HG03103 (cell line): ENCODE measurements around the gene CLCNKA.
"Not testable (repeated sequence)": the region's sequence is repeated elsewhere in the genome, so short reads cannot be mapped to it uniquely, and the experiment has no call there.

ENCODE experiments used
- ATAC-seq: cut with Tn5 transposase; IDR thresholded peaks from one replicate; pipeline ENCODE4 v1.9.1; 2021; ENCODE audit warnings: low read depth; ENCODE audit not compliant: unreplicated experiment

Gene CLCNKA

DNA sequence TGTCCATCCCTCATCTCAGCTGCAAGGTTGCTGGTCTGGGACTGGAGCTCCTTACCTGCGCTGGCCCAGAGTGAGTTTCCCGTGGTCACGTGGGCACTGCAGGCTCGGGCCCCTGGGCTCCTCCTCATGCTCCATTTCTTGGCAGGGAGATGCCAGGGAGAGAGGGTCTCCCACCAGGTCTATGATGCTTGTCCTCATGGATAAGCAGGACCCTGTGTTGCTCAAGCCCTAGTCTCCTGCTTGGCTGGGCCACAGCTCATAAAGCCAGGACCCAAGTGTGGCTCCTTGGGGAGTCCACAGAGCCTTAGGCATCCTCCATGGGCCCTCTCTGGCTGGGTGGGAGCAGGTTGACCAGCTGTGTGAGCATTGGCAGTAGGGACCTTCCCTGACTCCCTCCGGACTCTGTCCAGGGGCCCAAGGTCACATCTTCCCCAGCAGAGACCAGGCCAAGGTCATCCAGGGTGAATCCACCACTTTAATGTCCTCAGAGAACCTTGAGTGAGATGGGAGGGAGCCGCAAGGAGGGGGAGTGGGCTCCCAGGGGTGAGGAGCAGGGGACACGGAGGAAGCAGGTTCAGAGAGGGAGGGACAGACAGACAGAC, 35.6 kb downstream of the CLCNKA start:
- ATAC-seq, result not testable (repeated sequence)

- not testable (repeated sequence) for ATAC-seq
Observed at GRCh38 chr1:16058394-16059120, 36.7 kb downstream of the CLCNKA start.

DNA sequence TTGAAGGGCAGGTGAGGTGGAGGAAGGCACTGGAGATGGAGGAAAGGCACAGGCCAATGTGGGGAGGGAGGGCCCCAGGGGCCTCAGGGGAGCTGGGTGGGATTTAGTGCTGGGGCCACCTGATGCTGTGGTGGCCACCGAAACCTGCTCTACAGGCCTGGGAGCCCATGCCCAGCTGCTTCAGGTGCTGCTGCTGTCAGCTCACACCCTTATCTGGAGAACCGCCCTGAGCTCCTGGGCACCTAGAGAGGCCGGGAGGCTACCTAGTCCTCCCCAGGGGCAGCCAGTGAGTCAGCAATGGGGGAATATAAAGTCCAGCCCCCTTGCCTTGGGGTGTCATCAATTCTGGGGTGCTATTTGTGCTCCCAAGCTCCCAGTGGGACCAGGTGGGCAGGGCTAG, 39.4 kb downstream of the CLCNKA start:
- ATAC-seq, result no peak

DNA sequence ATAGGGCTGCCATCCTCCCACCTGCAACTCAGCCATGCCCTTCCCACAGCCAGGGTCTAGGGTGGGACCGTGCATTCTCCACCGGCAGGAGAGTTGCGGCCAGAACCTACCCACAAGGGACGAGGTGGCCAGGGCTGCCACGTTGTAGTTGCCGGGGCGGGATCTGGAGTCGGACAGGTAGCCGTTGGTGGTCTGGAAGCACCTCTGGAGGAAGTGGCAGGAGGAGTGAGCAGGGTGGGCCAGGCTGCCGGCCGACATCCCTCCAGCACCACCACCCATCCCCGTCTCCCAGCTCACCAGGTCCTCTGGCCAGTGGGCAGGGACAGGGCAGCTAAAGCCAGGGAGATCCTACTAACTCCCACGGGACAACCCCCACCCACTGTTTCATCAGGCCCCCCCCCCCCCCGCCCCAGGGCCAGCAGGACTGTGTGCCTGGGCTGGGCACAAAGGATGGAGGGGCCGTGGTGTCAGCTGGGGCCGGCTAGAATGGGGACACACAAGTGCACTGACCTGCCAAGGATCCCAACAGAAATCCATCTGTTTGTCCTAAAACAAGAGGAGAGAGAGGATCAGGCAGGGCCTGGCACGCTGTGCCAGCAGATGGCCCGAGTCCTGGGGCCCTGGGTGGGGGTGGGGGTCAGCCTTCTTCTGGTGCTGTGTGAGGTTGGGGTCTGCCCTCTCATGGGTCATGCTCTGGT, 40.3 kb downstream of the CLCNKA start:
- not testable (repeated sequence) for ATAC-seq

GRCh38 chr1:16062687-16063075, 40.8 kb downstream of the CLCNKA start:
- not testable (repeated sequence) for ATAC-seq

DNA sequence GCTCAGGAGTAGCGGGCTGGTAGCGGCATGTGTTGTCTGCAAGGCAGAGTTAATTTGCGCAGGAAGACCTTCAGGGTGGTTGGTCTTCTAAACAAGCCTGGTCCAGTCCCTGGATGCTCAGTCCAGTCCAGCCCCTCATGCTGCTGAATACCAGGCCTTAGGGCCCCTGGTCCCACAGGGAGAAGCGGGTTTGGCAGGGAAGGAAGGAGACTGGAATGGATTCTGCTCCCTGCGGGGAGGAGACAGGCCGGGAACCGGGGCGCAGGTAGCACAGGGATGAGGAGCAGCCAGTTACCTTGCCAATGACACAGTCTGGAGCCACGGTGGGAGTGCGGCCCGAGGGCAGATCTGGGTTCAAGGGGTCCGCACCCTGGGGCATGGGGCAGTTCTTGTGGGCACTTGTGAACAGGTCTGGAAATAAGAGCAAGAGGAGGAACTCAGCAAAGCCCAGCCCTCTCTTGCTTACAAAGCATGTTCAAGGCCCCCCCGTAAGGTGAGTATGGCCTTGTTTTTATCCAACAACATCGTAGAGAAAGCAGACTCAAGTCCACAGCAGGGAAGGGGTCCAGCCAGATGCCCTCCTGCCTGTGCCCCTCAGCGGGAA, 41.5 kb downstream of the CLCNKA start:
- no peak for ATAC-seq

GRCh38 chr1:16063921-16064320, 42.1 kb downstream of the CLCNKA start:
- no peak for ATAC-seq

- ATAC-seq, result no peak
Observed at GRCh38 chr1:16064536-16065268, 42.9 kb downstream of the CLCNKA start.

DNA sequence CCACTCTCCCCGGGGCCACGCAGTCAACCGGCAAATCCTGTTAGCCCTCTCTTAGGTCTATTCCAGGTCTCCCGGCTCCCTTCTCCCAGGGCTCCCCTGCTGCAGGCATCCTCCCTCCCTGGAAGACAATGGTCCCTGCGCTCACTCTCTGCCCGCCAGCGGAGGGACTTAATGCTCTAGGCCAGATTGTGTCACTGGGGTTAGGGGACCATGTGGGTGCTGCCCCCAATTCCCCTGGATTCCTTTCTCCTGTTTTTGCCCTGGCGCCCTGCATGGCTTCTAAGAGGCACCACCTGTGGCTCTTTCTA, 43.4 kb downstream of the CLCNKA start:
- no peak for ATAC-seq

DNA sequence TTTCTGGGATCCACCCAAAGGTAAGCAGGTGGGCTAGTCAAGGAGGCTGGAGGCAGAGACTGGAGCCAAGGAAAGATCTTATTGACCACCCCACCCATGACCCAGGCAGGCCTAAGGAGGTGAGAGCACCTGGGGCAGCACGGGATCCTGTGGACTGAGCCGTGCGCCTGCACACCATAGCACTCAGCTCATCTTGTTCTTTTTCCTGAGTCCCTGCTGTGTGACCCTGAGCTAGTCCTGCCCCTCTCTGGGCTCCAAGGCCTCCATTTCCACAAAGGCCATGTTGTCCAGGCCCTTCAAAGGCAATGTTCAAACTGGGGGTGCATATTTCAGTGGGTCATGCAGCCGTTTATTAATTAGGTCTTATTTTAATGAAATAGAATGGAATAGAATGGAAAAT, 44.4 kb downstream of the CLCNKA start:
- ATAC-seq, result no peak

DNA sequence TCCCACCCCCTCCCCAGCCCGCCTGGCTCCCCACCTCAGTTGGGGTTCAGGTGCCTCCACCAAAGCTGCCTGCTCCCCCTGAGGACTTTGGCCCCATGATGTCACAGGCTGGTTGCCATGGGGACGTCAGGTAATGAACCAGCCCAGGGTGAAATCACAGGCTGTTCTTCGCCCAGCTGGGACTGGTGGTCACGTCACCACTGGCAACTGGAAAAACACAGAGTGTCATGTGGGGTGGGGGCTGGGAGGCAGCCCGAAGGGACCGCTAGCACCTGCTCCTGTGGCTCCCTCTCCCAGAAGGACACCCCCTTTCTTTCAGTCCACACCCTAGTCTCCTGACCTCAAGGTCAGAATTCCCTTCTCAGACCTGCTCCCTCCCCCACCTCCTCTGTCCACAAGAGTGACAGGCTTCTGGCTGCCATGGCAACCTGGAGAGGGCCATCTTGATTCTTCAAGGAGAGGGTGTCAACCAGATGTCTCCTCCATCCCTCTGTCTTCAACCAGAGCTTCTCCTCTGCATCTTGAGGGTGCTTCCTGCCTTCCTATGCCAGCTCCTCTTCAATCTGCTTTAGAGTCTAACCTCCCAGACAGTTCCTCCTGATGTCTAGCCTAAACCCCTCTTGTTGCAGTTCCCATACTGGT, 45.4 kb downstream of the CLCNKA start:
- ATAC-seq, result no peak

GRCh38 chr1:16067933-16068332, 46.1 kb downstream of the CLCNKA start:
- no peak for ATAC-seq

- no peak for ATAC-seq
Observed at GRCh38 chr1:16068356-16069270, 46.8 kb downstream of the CLCNKA start.

- ATAC-seq, result no peak
Observed at GRCh38 chr1:16070640-16071355, 49.0 kb downstream of the CLCNKA start.

GRCh38 chr1:16071614-16072013, 49.8 kb downstream of the CLCNKA start:
- ATAC-seq, result no peak

DNA sequence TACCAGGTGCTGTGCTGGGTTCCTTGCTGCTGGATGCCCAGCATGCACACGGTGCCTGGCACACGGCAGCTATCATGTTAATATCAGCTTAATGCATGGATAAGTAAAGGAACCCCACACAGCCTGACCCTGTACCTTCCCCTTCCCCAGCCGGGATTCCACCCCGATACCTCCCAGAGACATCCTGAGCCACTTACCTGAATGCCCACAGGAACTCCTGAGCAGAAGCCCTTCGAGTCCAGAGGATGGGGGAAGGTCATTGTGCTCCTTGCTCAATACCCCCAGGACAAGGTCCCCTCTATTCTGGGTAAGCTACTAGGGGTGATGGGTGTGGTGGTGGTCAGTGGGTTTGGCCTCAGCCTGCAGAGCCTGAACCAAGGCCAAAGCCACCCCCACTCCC, 50.3 kb downstream of the CLCNKA start:
- ATAC-seq, result no peak

- no peak for ATAC-seq
Observed at GRCh38 chr1:16072616-16073484, 51.0 kb downstream of the CLCNKA start.
